Measurements from ENCODE around the gene SAP30.

GRCh38 chr4:173418639-173419038 lies 47.9 kb downstream of the SAP30 start:
- no peak for TF ChIP-seq CTCF (IDR thresholded peaks at IDR 0.05 in 2 of 3, conservative IDR thresholded peaks at IDR 0.05 in 1 of 3; ENCODE audit: insufficient read depth in 2 of 3, low read depth in 1 of 3, low read length in 3 of 3)
- no peak for TF ChIP-seq ZSCAN29 (IDR thresholded peaks at IDR 0.05)
- no peak for TF ChIP-seq FOSL1 (tag; conservative IDR thresholded peaks at IDR 0.05)
- no peak for TF ChIP-seq SP1 (CRISPR knock-in tag; IDR thresholded peaks at IDR 0.05)
- no peak for TF ChIP-seq ZC3H11A (IDR thresholded peaks at IDR 0.05; ENCODE audit: low read depth, low read length)
- no peak for TF ChIP-seq TAF1 (IDR thresholded peaks at IDR 0.05; ENCODE audit: control insufficient read depth, extremely low read depth, insufficient read depth, low read length, severe bottlenecking)
- TF ChIP-seq ZNF76 (CRISPR knock-in tag; IDR thresholded peaks at IDR 0.05; ENCODE audit: borderline replicate concordance): no peak
- TF ChIP-seq MAX (CRISPR knock-in tag; IDR thresholded peaks at IDR 0.05): no peak
- TF ChIP-seq EZH2 (IDR thresholded peaks at IDR 0.05; ENCODE audit: borderline replicate concordance, low read depth, low read length): no peak
